Measurements from ENCODE around the gene KANSL1.

DNA sequence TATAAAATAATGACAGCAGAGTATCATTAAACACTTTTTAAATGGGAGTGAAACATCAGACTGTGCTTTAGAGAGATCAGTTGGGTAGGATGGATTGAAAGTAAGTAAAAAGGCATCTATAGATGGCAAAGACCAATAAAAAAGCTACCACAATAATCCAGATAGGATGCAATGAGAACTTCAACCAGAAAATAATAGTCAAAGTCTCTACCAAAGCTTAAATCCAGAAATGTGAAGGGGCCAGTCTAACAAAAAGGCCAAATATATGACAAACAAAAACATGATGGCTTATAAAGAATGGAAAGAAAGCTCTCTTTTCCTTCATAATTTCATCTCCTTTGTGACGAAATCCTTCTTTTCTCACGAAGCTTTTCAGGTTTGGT is 12.3 kb downstream of the KANSL1 start:
- no peak for TF ChIP-seq CTCF (IDR thresholded peaks at IDR 0.05)
- TF ChIP-seq POLR2A (IDR thresholded peaks at IDR 0.05) = no peak
